CD14-positive monocyte (primary cell): ENCODE measurements around the gene PPP1R13B. TPM values are rescaled to one million over a fixed set of nuclear protein-coding genes. Genes with fewer than 3 reads are reported as not detected.

Experiments
- DNase-seq, 3 donors: peaks; one replicate each; pipeline ENCODE4 v3.0.0-alpha.2; 2011 to 2022
- H2AFZ ChIP-seq: 2 replicates; pipeline ENCODE4 v1.6.0; 2012; ENCODE audit warnings: mild to moderate bottlenecking, low read depth, low read length, inconsistent platforms; ENCODE audit not compliant: insufficient read depth, poor library complexity, severe bottlenecking
- H3K27ac ChIP-seq, 2 donors: 1 replicate in 1 of 2; 2 replicates in 1 of 2; pipeline ENCODE4 v1.5.1; 2012 to 2013; ENCODE audit warnings: low read length in 2 of 2, control low read depth in 1 of 2, inconsistent platforms in 1 of 2, low read depth in 1 of 2, mild to moderate bottlenecking in 1 of 2
- H3K27me3 ChIP-seq, 2 donors: one replicate each; pipeline versions ENCODE4 v1.6.0 to v1.6.1; 2011 to 2013; ENCODE audit warnings: low read length in 2 of 2; ENCODE audit not compliant: control insufficient read depth in 2 of 2, insufficient read depth in 2 of 2
- H3K36me3 ChIP-seq, 2 donors: replicated peaks in 1 of 2; 1 replicate in 1 of 2; 2 replicates in 1 of 2; pipeline versions ENCODE4 v1.5.1 to v1.6.1; 2012 to 2013; ENCODE audit warnings: low read length in 2 of 2, control low read depth in 1 of 2, inconsistent platforms in 1 of 2, mild to moderate bottlenecking in 1 of 2; ENCODE audit not compliant: insufficient read depth in 2 of 2, control insufficient read depth in 1 of 2
- H3K4me1 ChIP-seq, 2 donors: 1 replicate in 1 of 2; 2 replicates in 1 of 2; pipeline versions ENCODE4 v1.5.1 to v1.6.1; 2012 to 2013; ENCODE audit warnings: low read length in 2 of 2, control low read depth in 1 of 2, inconsistent platforms in 1 of 2, mild to moderate bottlenecking in 1 of 2, moderate library complexity in 1 of 2; ENCODE audit not compliant: insufficient read depth in 2 of 2, control insufficient read depth in 1 of 2
- H3K4me2 ChIP-seq: replicated peaks from 2 replicates; pipeline ENCODE3; 2012; ENCODE audit warnings: low read length, moderate library complexity, mild to moderate bottlenecking; ENCODE audit not compliant: poor library complexity, severe bottlenecking; ENCODE audit errors: extremely low read depth
- H3K4me3 ChIP-seq, 3 experiments: fragments of 200-600 bp in 1 of 3; sonication (generic) in 1 of 3; replicated peaks in 1 of 3; 1 replicate in 2 of 3; 2 replicates in 1 of 3; pipeline ENCODE4 v1.5.1; 2011 to 2013; ENCODE audit warnings: low read length in 3 of 3, mild to moderate bottlenecking in 3 of 3, control low read depth in 2 of 3, low read depth in 2 of 3, inconsistent platforms in 1 of 3, moderate library complexity in 1 of 3
- H3K79me2 ChIP-seq: 2 replicates; pipeline ENCODE4 v1.6.0; 2012; ENCODE audit warnings: mild to moderate bottlenecking, control low read depth, inconsistent platforms, low read length, moderate library complexity; ENCODE audit not compliant: insufficient read depth
- H3K9ac ChIP-seq: 2 replicates; pipeline ENCODE4 v1.6.0; 2017; ENCODE audit warnings: low read length, mild to moderate bottlenecking; ENCODE audit not compliant: insufficient read depth, poor library complexity, severe bottlenecking
- H3K9me3 ChIP-seq, 2 donors: replicated peaks in 1 of 2; 1 replicate in 1 of 2; 2 replicates in 1 of 2; pipeline versions ENCODE4 v1.5.1 to v1.6.1; 2012 to 2013; ENCODE audit warnings: low read length in 2 of 2, control low read depth in 1 of 2; ENCODE audit not compliant: control insufficient read depth in 1 of 2, insufficient read depth in 1 of 2
- H4K20me1 ChIP-seq: 2 replicates; pipeline ENCODE4 v1.6.0; 2012; ENCODE audit warnings: mild to moderate bottlenecking, low read length, control low read depth, moderate library complexity; ENCODE audit not compliant: insufficient read depth
- H3K27ac Mint-ChIP-seq, 7 donors: one replicate each; pipeline ENCODE4 v1.8.0; 2020; ENCODE audit warnings: mild to moderate bottlenecking in 7 of 7, mixed read lengths in 7 of 7, moderate library complexity in 6 of 7, inconsistent platforms in 2 of 7
- H3K27me3 Mint-ChIP-seq, 3 donors: one replicate each; pipeline ENCODE4 v1.8.0; 2021 to 2022; ENCODE audit warnings: low read depth in 3 of 3, mild to moderate bottlenecking in 3 of 3, mixed read lengths in 3 of 3, moderate library complexity in 3 of 3, inconsistent platforms in 1 of 3
- H3K36me3 Mint-ChIP-seq, 2 donors: one replicate each; pipeline ENCODE4 v1.8.0; 2020; ENCODE audit warnings: mixed read lengths in 2 of 2, inconsistent platforms in 1 of 2, mild to moderate bottlenecking in 1 of 2
- H3K4me1 Mint-ChIP-seq: one replicate; pipeline ENCODE4 v1.8.0; 2020; ENCODE audit warnings: mild to moderate bottlenecking, mixed read lengths
- H3K4me3 Mint-ChIP-seq, 2 donors: one replicate each; pipeline ENCODE4 v1.8.0; 2020; ENCODE audit warnings: mild to moderate bottlenecking in 2 of 2, mixed read lengths in 2 of 2, moderate library complexity in 1 of 2
- H3K9me3 Mint-ChIP-seq, 7 donors: one replicate each; pipeline ENCODE4 v1.8.0; 2020 to 2022; ENCODE audit warnings: mixed read lengths in 7 of 7, mild to moderate bottlenecking in 6 of 7, moderate library complexity in 6 of 7, inconsistent platforms in 2 of 7
- CTCF ChIP-seq: fragments of 200-600 bp; IDR thresholded peaks from one replicate; pipeline ENCODE4 v1.8.0; 2022; ENCODE audit warnings: antibody characterized with exemption, mild to moderate bottlenecking
- WGBS: methylation state at CpG from one replicate; pipeline ENCODE4 v1.1.5; 2013; ENCODE audit warnings: missing lambda C conversion rate; ENCODE audit not compliant: insufficient coverage; 5-methylcytosine and 5-hydroxymethylcytosine counted together
- intact Hi-C, 2 donors: fragments of 100-400 bp; cut with micrococcal nuclease; formaldehyde crosslinking; loops; one replicate each; pipeline versions ENCODE4 v1.15.0 to v1.15.1; 2023
- polyA plus RNA-seq, 3 donors: library from polyadenylated mRNA; depleted of rRNA in 1 of 3; unstranded in 2 of 3; stranded (reverse) in 1 of 3; fragments of 300-500 nt in 2 of 3; fragments of >200 nt in 1 of 3; fragmentation: Illumina TruSeq in 2 of 3; gene quantifications; 1 replicate in 2 of 3; 2 replicates in 1 of 3; pipeline ENCODE4 v1.2.3, GENCODE V29; 2012 to 2021

PPP1R13B gene
- polyA plus RNA-seq, 3 donors = 0.48 to 1.1 (median 0.99) TPM

- WGBS = 99% methylated on average over 11 of the region's 15 CpGs
Observed at GRCh38 chr14:103709814-103710213, 137.6 kb downstream of the PPP1R13B start.

GRCh38 chr14:103708750-103709187, 138.6 kb downstream of the PPP1R13B start:
- intact Hi-C loops = no loop called here
- H3K9me3 Mint-ChIP-seq = no peaks in the 10 kb centered on the region
- H3K27me3 ChIP-seq = no peaks in the 10 kb centered on the region
- no peak overlapping the region for H3K4me3 ChIP-seq
- no peak for TF ChIP-seq CTCF
- peaks cover 17 to 38% of the 10 kb centered on the region in 2 donors for H3K36me3 ChIP-seq
- peaks cover 9% of the 10 kb centered on the region for H3K79me2 ChIP-seq
- peaks cover 16% of the 10 kb centered on the region for H3K4me1 Mint-ChIP-seq
- H3K36me3 Mint-ChIP-seq = peaks cover 17 to 33% of the 10 kb centered on the region in 2 donors
- no peak overlapping the region for H3K4me2 ChIP-seq
- H3K27ac Mint-ChIP-seq = peak overlapping the region in 2 of 7 donors; percentile 23 to 45
- H2AFZ ChIP-seq = no peak overlapping the region
- no peak overlapping the region for H3K4me3 Mint-ChIP-seq
- H3K27ac ChIP-seq = no peak overlapping the region
- H4K20me1 ChIP-seq = peaks cover under 1% of the 10 kb centered on the region
- no peak overlapping the region for H3K9ac ChIP-seq
- H3K27me3 Mint-ChIP-seq = peaks cover 0 to 2% (median 0%) of the 10 kb centered on the region in 3 donors
- H3K9me3 ChIP-seq = no peaks in the 10 kb centered on the region
- no peak for DNase-seq
- WGBS = 98% methylated on average over 18 of the region's 18 CpGs
- H3K4me1 ChIP-seq = peaks cover 0 to 4% of the 10 kb centered on the region in 2 donors

More at GRCh38 chr14:103709814-103710213, 137.6 kb downstream of the PPP1R13B start:
- no peak overlapping the region for H3K4me3 ChIP-seq
- TF ChIP-seq CTCF = no peak
- no peak overlapping the region for H3K4me3 Mint-ChIP-seq
- no peaks in the 10 kb centered on the region for H3K9me3 ChIP-seq
- peaks cover 15 to 26% of the 10 kb centered on the region in 2 donors for H3K36me3 Mint-ChIP-seq
- no peak for DNase-seq
- peaks cover 6% of the 10 kb centered on the region for H4K20me1 ChIP-seq
- no peaks in the 10 kb centered on the region for H3K27me3 ChIP-seq
- intact Hi-C loops = no loop called here
- H3K27ac ChIP-seq = no peak overlapping the region
- peak overlapping the region in 2 of 7 donors; percentile 57 to 76 for H3K27ac Mint-ChIP-seq
- H3K27me3 Mint-ChIP-seq = peaks cover 0 to 2% (median 0%) of the 10 kb centered on the region in 3 donors
- H3K79me2 ChIP-seq = peaks cover 17% of the 10 kb centered on the region
- no peak overlapping the region for H3K4me2 ChIP-seq
- no peaks in the 10 kb centered on the region for H3K9me3 Mint-ChIP-seq
- H3K4me1 Mint-ChIP-seq = peaks cover 19% of the 10 kb centered on the region
- no peak overlapping the region for H3K9ac ChIP-seq
- H3K36me3 ChIP-seq = peaks cover 17 to 36% of the 10 kb centered on the region in 2 donors
- H3K4me1 ChIP-seq = peaks cover 8 to 11% of the 10 kb centered on the region in 2 donors
- H2AFZ ChIP-seq = no peak overlapping the region
